Osteoblast (primary cell): ENCODE data around the gene DHRS1. TPM values are rescaled to one million over a fixed set of nuclear protein-coding genes. Genes with fewer than 3 reads are reported as not detected.

Experiments
- DNase-seq: peaks from one replicate; pipeline ENCODE4 v3.0.0; 2011; ENCODE audit warnings: low spot score, mixed read lengths; ENCODE audit not compliant: insufficient read length; ENCODE audit errors: missing footprints
- H2AFZ ChIP-seq: 2 replicates; pipeline ENCODE4 v1.6.0; 2011; ENCODE audit warnings: mild to moderate bottlenecking, low read length
- H3K27ac ChIP-seq: 2 replicates; pipeline ENCODE4 v1.5.1; 2011; ENCODE audit warnings: mild to moderate bottlenecking, low read depth, low read length, moderate library complexity
- H3K27me3 ChIP-seq: 2 replicates; pipeline ENCODE4 v1.6.0; 2012; ENCODE audit warnings: mild to moderate bottlenecking, control low read depth, inconsistent platforms, low read length, moderate library complexity; ENCODE audit not compliant: insufficient read depth
- H3K36me3 ChIP-seq: 2 replicates; pipeline ENCODE4 v1.5.1; 2011; ENCODE audit warnings: mild to moderate bottlenecking, low read length, control low read depth, moderate library complexity; ENCODE audit not compliant: insufficient read depth
- H3K4me1 ChIP-seq: 2 replicates; pipeline ENCODE4 v1.5.1; 2011; ENCODE audit warnings: mild to moderate bottlenecking, low read length, control low read depth, moderate library complexity; ENCODE audit not compliant: insufficient read depth
- H3K4me2 ChIP-seq: 2 replicates; pipeline ENCODE4 v1.6.0; 2011; ENCODE audit warnings: mild to moderate bottlenecking, low read length; ENCODE audit not compliant: insufficient read depth
- H3K4me3 ChIP-seq: fragments of 200-600 bp; sonication (generic); 3 replicates; pipeline ENCODE4 v1.5.1; 2012; ENCODE audit warnings: mild to moderate bottlenecking, low read length, inconsistent platforms; ENCODE audit not compliant: insufficient read depth
- H3K79me2 ChIP-seq: 2 replicates; pipeline ENCODE4 v1.6.0; 2012; ENCODE audit warnings: mild to moderate bottlenecking, low read length, control low read depth, inconsistent platforms; ENCODE audit not compliant: insufficient read depth
- H3K9me3 ChIP-seq: 2 replicates; pipeline ENCODE4 v1.5.1; 2011; ENCODE audit warnings: low read depth, low read length, control low read depth
- H4K20me1 ChIP-seq: 2 replicates; pipeline ENCODE4 v1.6.0; 2012; ENCODE audit warnings: mild to moderate bottlenecking, low read length, control low read depth; ENCODE audit not compliant: insufficient read depth
- CTCF ChIP-seq: IDR thresholded peaks from 2 replicates; pipeline ENCODE4 v1.5.1; 2011; ENCODE audit warnings: mild to moderate bottlenecking, low read depth, low read length, moderate library complexity; ENCODE audit errors: extremely low read depth
- total RNA-seq: library from RNA; depleted of rRNA; stranded (reverse); fragments of >200 nt; gene quantifications from 2 replicates; pipeline ENCODE4 v1.2.3, GENCODE V29; 2012

Gene DHRS1
- total RNA-seq, 1 donor = 9.8 TPM

DNA sequence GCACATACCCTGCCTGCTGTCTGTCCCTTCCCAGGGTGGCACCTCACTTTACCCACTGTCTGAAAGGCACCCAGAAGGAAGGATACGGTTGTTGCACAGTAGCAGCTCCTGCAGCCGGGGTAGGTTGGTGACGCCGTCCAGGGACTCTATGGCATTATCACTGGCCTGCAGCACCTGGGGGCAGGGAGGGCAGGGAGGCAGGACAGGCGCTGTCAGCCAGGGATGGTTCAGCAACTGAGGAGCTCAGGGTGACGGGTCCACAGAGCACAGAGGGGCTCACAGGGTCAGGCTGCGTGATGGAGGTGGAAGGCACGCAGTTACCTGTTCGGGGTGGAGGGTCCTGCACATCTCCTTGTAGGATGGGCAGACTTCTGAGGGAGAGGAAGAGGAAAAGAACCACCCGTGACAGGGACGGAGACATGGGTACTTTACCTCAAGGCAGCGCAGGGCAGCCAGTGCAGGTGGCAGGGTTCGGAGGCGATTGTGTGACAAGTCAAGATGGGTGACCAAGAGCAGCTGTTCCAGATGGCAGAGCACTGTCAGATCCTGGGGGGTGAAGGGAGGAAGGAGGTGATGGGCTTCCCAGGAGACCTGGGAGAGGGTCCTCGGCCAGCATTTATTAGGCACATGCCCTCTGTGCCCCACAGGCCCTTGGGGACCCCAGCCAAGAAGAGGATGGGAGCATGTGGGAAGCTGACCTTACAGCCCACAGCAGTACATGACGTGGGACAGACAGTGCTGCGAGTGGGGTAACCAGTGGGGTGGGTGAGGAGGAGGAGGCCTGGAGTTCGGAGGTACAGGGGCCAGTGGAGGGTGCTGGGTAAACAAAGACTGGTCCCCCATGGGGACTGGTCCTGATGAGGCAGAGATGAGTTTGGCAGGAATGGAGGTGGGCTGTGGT is 33.0 kb downstream of the DHRS1 start:
- TF ChIP-seq CTCF = no peak
- no peak for DNase-seq
- Histone ChIP-seq H3K27ac (no peak overlapping the region), H3K4me1 (peaks cover under 1% of the 10 kb centered on the region), H3K4me3 (no peak overlapping the region), H3K27me3 (no peaks in the 10 kb centered on the region), H3K4me2 (no peak overlapping the region), H3K9me3 (no peaks in the 10 kb centered on the region), H4K20me1 (no peaks in the 10 kb centered on the region), H3K79me2 (peaks cover 5% of the 10 kb centered on the region), H2AFZ (no peak overlapping the region), H3K36me3 (peaks cover 38% of the 10 kb centered on the region)

- Histone ChIP-seq H3K4me3 (no peak overlapping the region), H3K4me2 (no peak overlapping the region), H3K27me3 (no peaks in the 10 kb centered on the region), H3K27ac (no peak overlapping the region), H3K79me2 (no peaks in the 10 kb centered on the region), H2AFZ (no peak overlapping the region), H3K36me3 (peaks cover 32% of the 10 kb centered on the region), H4K20me1 (no peaks in the 10 kb centered on the region), H3K9me3 (no peaks in the 10 kb centered on the region), H3K4me1 (no peaks in the 10 kb centered on the region)
- no peak for TF ChIP-seq CTCF
- DNase-seq = no peak
These were observed 35.3 kb downstream of the DHRS1 start for GRCh38 chr14:24264298-24264697.

GRCh38 chr14:24263848-24264247 is 35.7 kb downstream of the DHRS1 start:
- Histone ChIP-seq H3K36me3 (peaks cover 28% of the 10 kb centered on the region), H3K4me2 (no peak overlapping the region), H4K20me1 (no peaks in the 10 kb centered on the region), H3K27me3 (no peaks in the 10 kb centered on the region), H2AFZ (no peak overlapping the region), H3K27ac (no peak overlapping the region), H3K4me3 (no peak overlapping the region), H3K9me3 (no peaks in the 10 kb centered on the region), H3K4me1 (no peaks in the 10 kb centered on the region), H3K79me2 (no peaks in the 10 kb centered on the region)
- no peak for DNase-seq
- TF ChIP-seq CTCF = no peak
